ENCODE results near the gene EEPD1.
"Not testable (repeated sequence)": the region's sequence is repeated elsewhere in the genome, so short reads cannot be mapped to it uniquely, and the experiment has no call there.

The EEPD1 gene

DNA sequence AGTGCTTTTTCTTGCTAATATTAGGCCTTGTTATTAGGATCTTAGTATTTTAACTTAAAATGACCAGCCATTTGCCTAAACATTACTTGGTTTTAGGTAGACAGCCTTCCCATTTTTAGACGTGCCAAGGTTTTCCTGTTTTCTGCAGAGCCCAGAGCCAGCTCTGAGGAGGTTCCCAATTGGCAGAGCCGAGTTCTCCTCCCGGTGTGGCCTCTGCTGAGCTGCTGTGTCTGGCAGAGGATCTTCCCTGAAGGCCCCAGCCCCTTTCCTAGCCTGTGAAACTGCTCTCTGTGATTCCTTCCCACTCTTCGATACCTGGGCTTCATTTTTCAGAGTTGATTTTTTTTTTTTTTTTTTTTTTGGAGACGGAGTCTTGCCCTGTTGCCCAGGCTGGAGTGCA, 91.4 kb downstream of the EEPD1 start:
- Histone ChIP-seq H3K4me1 (peaks cover 0 to 57% (median 0%) of the 10 kb centered on the region in 10 experiments; a peak in 6 of 20 replicates), H3K36me3 (peaks cover 0 to 88% (median 5%) of the 10 kb centered on the region in 11 experiments; a peak in 9 of 22 replicates), H3K4me3 (no peak overlapping the region), H3K4me2 (no peak overlapping the region), H3K9ac (no peak overlapping the region), H3K27me3 (no peaks in the 10 kb centered on the region), H3K9me3 (replicated peaks in 1 of 11) (peaks cover 0 to 8% (median 0%) of the 10 kb centered on the region in 11 experiments; a peak in 1 of 22 replicates), H4K20me1 (peaks cover 0 to 4% (median 0%) of the 10 kb centered on the region in 11 experiments; a peak in 1 of 22 replicates), H3K27ac (no peak overlapping the region; a peak in 1 of 22 replicates)
- TF ChIP-seq Cebpa-rat (IDR thresholded peaks at IDR 0.05): no peak

- TF ChIP-seq Cebpa-rat (IDR thresholded peaks at IDR 0.05): no peak
- Histone ChIP-seq H3K4me2 (peak overlapping the region in 2 of 11 experiments; percentile 39 to 44; a peak in 2 of 22 replicates), H3K9me3 (replicated peaks in 1 of 11) (no peaks in the 10 kb centered on the region), H3K4me3 (no peak overlapping the region), H3K4me1 (peaks cover 0 to 57% (median 0%) of the 10 kb centered on the region in 10 experiments; a peak in 6 of 20 replicates), H3K9ac (peak overlapping the region in 1 of 11 experiments; percentile 62; a peak in 1 of 22 replicates), H3K27me3 (no peaks in the 10 kb centered on the region), H3K27ac (peak overlapping the region in 2 of 11 experiments; percentile 10 to 33; a peak in 1 of 22 replicates), H3K36me3 (peaks cover 0 to 88% (median 0%) of the 10 kb centered on the region in 11 experiments; a peak in 8 of 22 replicates), H4K20me1 (peaks cover 0 to 3% (median 0%) of the 10 kb centered on the region in 11 experiments; a peak in 1 of 22 replicates)
Observed at GRCh38 chr7:36245684-36246299, 92.7 kb downstream of the EEPD1 start.

DNA sequence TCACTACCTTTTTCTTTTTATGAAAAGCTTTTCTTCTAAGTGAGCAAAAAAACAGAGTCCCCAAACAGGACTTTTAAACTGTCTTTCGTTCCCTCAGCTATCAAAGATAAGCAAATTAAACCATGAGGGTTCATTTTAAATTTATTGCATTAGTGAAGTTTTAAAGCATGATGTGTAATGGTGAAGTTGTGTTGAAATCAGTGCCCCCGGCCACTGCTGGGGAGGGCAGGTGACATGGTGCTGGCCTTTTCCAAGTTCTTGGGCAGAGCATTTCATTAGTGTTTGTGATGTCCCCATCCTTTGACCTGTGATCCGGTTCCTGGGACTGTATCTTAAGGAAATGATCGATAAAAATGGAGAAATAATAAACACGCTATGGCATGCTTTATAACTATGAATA, 96.0 kb downstream of the EEPD1 start:
- Histone ChIP-seq H3K27me3 (no peaks in the 10 kb centered on the region), H3K4me1 (peaks cover 0 to 51% (median 0%) of the 10 kb centered on the region in 10 experiments; a peak in 6 of 20 replicates), H3K36me3 (peaks cover 0 to 98% (median 0%) of the 10 kb centered on the region in 11 experiments; a peak in 6 of 22 replicates), H3K9ac (no peak overlapping the region), H3K4me3 (no peak overlapping the region), H3K9me3 (replicated peaks in 1 of 11) (peaks cover 5 to 22% (median 12%) of the 10 kb centered on the region in 11 experiments; a peak in 20 of 22 replicates), H3K4me2 (0 out of 22 replicates have a peak overlapping the region, but pooled peaks of 1 of the 11 experiments have one; percentile 44), H3K27ac (peak overlapping the region in 1 of 11 experiments; percentile 30; a peak in 1 of 22 replicates), H4K20me1 (peaks cover 0 to 3% (median 0%) of the 10 kb centered on the region in 11 experiments; a peak in 1 of 22 replicates)
- no peak for TF ChIP-seq Cebpa-rat (IDR thresholded peaks at IDR 0.05)

DNA sequence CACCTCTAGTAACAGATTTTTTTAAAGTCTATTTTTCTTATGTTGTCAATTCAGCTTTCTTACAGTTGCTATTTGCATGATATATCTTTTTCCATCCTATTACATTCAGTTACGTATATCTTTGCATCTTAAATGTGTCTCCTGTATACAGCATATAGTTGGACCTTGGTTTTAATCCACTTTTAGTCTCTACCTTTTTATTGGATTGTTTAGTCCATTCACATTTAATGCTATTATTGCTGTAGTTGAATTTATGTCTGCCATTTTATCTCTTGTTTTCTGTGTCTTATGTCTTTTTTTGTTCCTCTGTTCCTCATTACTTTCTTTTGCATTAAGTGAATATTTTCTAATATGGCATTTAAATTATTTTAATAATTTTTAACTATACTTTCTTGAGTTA, 100.6 kb downstream of the EEPD1 start:
- H3K36me3 ChIP-seq: peaks cover 0 to 69% (median 0%) of the 10 kb centered on the region in 11 experiments; a peak in 5 of 22 replicates
- TF ChIP-seq Cebpa-rat (IDR thresholded peaks at IDR 0.05): no peak
- no peaks in the 10 kb centered on the region for H3K27me3 ChIP-seq
- no peak overlapping the region for H3K27ac ChIP-seq
- H3K4me3 ChIP-seq: no peak overlapping the region
- H3K4me1 ChIP-seq: peaks cover 0 to 40% (median 3%) of the 10 kb centered on the region in 10 experiments; a peak in 8 of 20 replicates
- H3K9me3 ChIP-seq (replicated peaks in 1 of 11): peaks cover 17 to 51% (median 34%) of the 10 kb centered on the region in 11 experiments; a peak in 21 of 22 replicates
- H3K9ac ChIP-seq: no peak overlapping the region
- no peaks in the 10 kb centered on the region for H4K20me1 ChIP-seq
- no peak overlapping the region for H3K4me2 ChIP-seq

GRCh38 chr7:36258510-36259259, 105.6 kb downstream of the EEPD1 start:
- H3K4me3 ChIP-seq: not testable (repeated sequence)
- H3K4me2 ChIP-seq: peak overlapping the region in 5 of 11 experiments; percentile 9 to 90 (median 50); a peak in 7 of 22 replicates
- peak overlapping the region in 1 of 11 experiments; percentile 24; a peak in 1 of 22 replicates for H3K9ac ChIP-seq

GRCh38 chr7:36260481-36260880, 107.4 kb downstream of the EEPD1 start:
- peak overlapping the region; percentile 29 to 92 (median 80); a peak in 21 of 22 replicates for H3K4me2 ChIP-seq
- peak overlapping the region in 4 of 11 experiments; percentile 9 to 50 (median 26); a peak in 5 of 22 replicates for H3K9ac ChIP-seq
- no peak for TF ChIP-seq Cebpa-rat (IDR thresholded peaks at IDR 0.05)

More at GRCh38 chr7:36258510-36259259, 105.6 kb downstream of the EEPD1 start:
- not testable (repeated sequence) for H4K20me1 ChIP-seq, H3K27me3 ChIP-seq
- Histone ChIP-seq H3K4me1 (peaks cover 37 to 74% (median 41%) of the 10 kb centered on the region in 10 experiments), H3K9me3 (replicated peaks in 1 of 11) (peaks cover 15 to 33% (median 23%) of the 10 kb centered on the region in 11 experiments; a peak in 21 of 22 replicates), H3K36me3 (peaks cover 0 to 22% (median 0%) of the 10 kb centered on the region in 11 experiments; a peak in 5 of 22 replicates), H3K27ac (peak overlapping the region in 3 of 11 experiments; percentile 38 to 96 (median 74); a peak in 4 of 22 replicates)

GRCh38 chr7:36261019-36261754, 108.1 kb downstream of the EEPD1 start:
- peak overlapping the region in 10 of 11 experiments; percentile 29 to 92 (median 82); a peak in 20 of 22 replicates for H3K4me2 ChIP-seq
- H3K4me1 ChIP-seq: peaks cover 55 to 100% (median 66%) of the 10 kb centered on the region in 10 experiments
- no peaks in the 10 kb centered on the region for H3K27me3 ChIP-seq
- H4K20me1 ChIP-seq: no peaks in the 10 kb centered on the region
- peak overlapping the region in 5 of 11 experiments; percentile 0 to 76 (median 53); a peak in 6 of 22 replicates for H3K9ac ChIP-seq
- H3K27ac ChIP-seq: peak overlapping the region; percentile 12 to 96 (median 65); a peak in 17 of 22 replicates
- H3K36me3 ChIP-seq: 0 out of 22 replicates have a peak, but pooled peaks cover 0 to 5% (median 0%) of the 10 kb centered on the region in 11 experiments
- H3K9me3 ChIP-seq (replicated peaks in 1 of 11): peaks cover 0 to 8% (median under 1%) of the 10 kb centered on the region in 11 experiments; a peak in 8 of 22 replicates
- no peak overlapping the region for H3K4me3 ChIP-seq
- TF ChIP-seq Cebpa-rat (IDR thresholded peaks at IDR 0.05): no peak

More at GRCh38 chr7:36260481-36260880, 107.4 kb downstream of the EEPD1 start:
- Histone ChIP-seq H3K9me3 (replicated peaks in 1 of 11) (peaks cover 4 to 15% (median 7%) of the 10 kb centered on the region in 11 experiments; a peak in 17 of 22 replicates), H4K20me1 (no peaks in the 10 kb centered on the region), H3K4me1 (peaks cover 49 to 92% (median 59%) of the 10 kb centered on the region in 10 experiments), H3K27ac (peak overlapping the region; percentile 6 to 96 (median 42); a peak in 17 of 22 replicates), H3K4me3 (no peak overlapping the region), H3K36me3 (peaks cover 0 to 11% (median 0%) of the 10 kb centered on the region in 11 experiments; a peak in 1 of 22 replicates), H3K27me3 (no peaks in the 10 kb centered on the region)
